Stimulated activated naive CD4-positive, alpha-beta T cell (primary cell): Measurements from ENCODE around the gene PCSK1N.
"Not testable (repeated sequence)": the region's sequence is repeated elsewhere in the genome, so short reads cannot be mapped to it uniquely, and the experiment has no call there.

ENCODE experiments used
- DNase-seq, 6 experiments: peaks; one replicate each; lab custom pipeline; 2025; lab: John Stamatoyannopoulos, UW

Gene PCSK1N

GRCh38 chrX:48823053-48823452, 12.4 kb downstream of the PCSK1N start:
- DNase-seq = no peak

GRCh38 chrX:48819394-48819793, 16.0 kb downstream of the PCSK1N start:
- not testable (repeated sequence) for DNase-seq

- no peak for DNase-seq
These were observed 16.5 kb downstream of the PCSK1N start for GRCh38 chrX:48818866-48819265.

GRCh38 chrX:48818098-48818497, 17.3 kb downstream of the PCSK1N start:
- no peak for DNase-seq

GRCh38 chrX:48816014-48816810, 19.2 kb downstream of the PCSK1N start:
- DNase-seq = no peak

GRCh38 chrX:48815266-48815665, 20.1 kb downstream of the PCSK1N start:
- DNase-seq = no peak

- no peak for DNase-seq
These were observed 20.7 kb downstream of the PCSK1N start for GRCh38 chrX:48814722-48815121.

GRCh38 chrX:48813644-48814043, 21.8 kb downstream of the PCSK1N start:
- no peak for DNase-seq

- no peak for DNase-seq
These were observed 29.3 kb downstream of the PCSK1N start for GRCh38 chrX:48806081-48806480.

GRCh38 chrX:48802905-48803200, 32.6 kb downstream of the PCSK1N start:
- no peak for DNase-seq

- DNase-seq = peak in 2 of 6 experiments; percentile 18 to 58
These were observed 33.1 kb downstream of the PCSK1N start for GRCh38 chrX:48802089-48802904.

- peak; percentile 89 to 96 (median 95) for DNase-seq
These were observed 33.9 kb downstream of the PCSK1N start, which contains the start of gene HDAC6 for GRCh38 chrX:48801280-48802088. TSS of gene HDAC6 (plus strand) at chrX:48802067. CDS start at chrX:48802693, 626 bp downstream.

GRCh38 chrX:48800574-48801279, 34.7 kb downstream of the PCSK1N start:
- no peak for DNase-seq

- no peak for DNase-seq
These were observed 37.1 kb downstream of the PCSK1N start for GRCh38 chrX:48798318-48798717.

- DNase-seq = no peak
These were observed 40.4 kb downstream of the PCSK1N start for GRCh38 chrX:48794911-48795515.

GRCh38 chrX:48794340-48794910, 41.0 kb downstream of the PCSK1N start:
- no peak for DNase-seq

GRCh38 chrX:48793935-48794334, 41.5 kb downstream of the PCSK1N start:
- no peak for DNase-seq

- DNase-seq = no peak
These were observed 43.2 kb downstream of the PCSK1N start for GRCh38 chrX:48792219-48792618.

- no peak for DNase-seq
These were observed 44.2 kb downstream of the PCSK1N start for GRCh38 chrX:48791063-48791820.

- no peak for DNase-seq
These were observed 44.9 kb downstream of the PCSK1N start for GRCh38 chrX:48790477-48790876.
